Measurements from ENCODE around the gene DCANP1. TPM values are rescaled to one million over a fixed set of nuclear protein-coding genes. Genes with fewer than 3 reads are reported as not detected.

DCANP1 gene
- total and polyA plus RNA-seq, 2 of the 13 experiments (the other 11 are each of a cell fraction or from before 2014, with no cell fraction given) = not detected

- ATAC-seq (no peak), DNase-seq (ENCODE audit: low spot score) (no peak), FAIRE-seq (no peak)
- ChIA-PET CTCF (ENCODE audit: low intra/inter-chr PET ratio, low total read pairs) (no interaction called here), POLR2A (no interaction called here)
- H4K20me1 ChIP-seq (ENCODE audit: insufficient read depth, low read length) = no peaks in the 10 kb centered on the region
- H3K4me2 ChIP-seq (ENCODE audit: low read depth, low read length) = no peak overlapping the region
- H3K79me2 ChIP-seq (ENCODE audit: insufficient read depth, low read length) = no peaks in the 10 kb centered on the region
- no TSS peak for BruUV-seq (replicated peaks)
- intact Hi-C loops (cut with micrococcal nuclease; ENCODE audit: unreplicated experiment) (loop anchor here (10.0 kb wide), 1 partner anchor 114 kb away; no protein-coding TSS in a partner anchor), in situ Hi-C loops (cut with HindIII; ENCODE audit: extremely low pct_ligation_motif_present, low pct_unique_long_range_greater_than_20kb) (no loop called here)
- no peak overlapping the region for H3K9ac ChIP-seq (ENCODE audit: insufficient read depth, low read depth, low read length)
- H3K27me3 ChIP-seq (ENCODE audit: control insufficient read depth in 1 of 2, insufficient read depth in 2 of 2, low read length in 2 of 2) = peaks cover 3 to 40% of the 10 kb centered on the region in 2 experiments; a peak in 4 of 5 replicates
- no peak overlapping the region for H3K27ac ChIP-seq (ENCODE audit: extremely low read length, insufficient read depth, low read length)
- no peak overlapping the region for H3K4me3 ChIP-seq (replicated peaks in 1 of 3; ENCODE audit: insufficient read depth in 1 of 3, low read depth in 2 of 3, low read length in 3 of 3)
- no peaks in the 10 kb centered on the region for H3K36me3 ChIP-seq (replicated peaks in 1 of 2; ENCODE audit: control insufficient read depth in 1 of 2, insufficient read depth in 2 of 2, low read length in 2 of 2)
- peaks cover 46% of the 10 kb centered on the region for H3K4me1 ChIP-seq (ENCODE audit: insufficient read depth, low read length)
- H3K9me3 ChIP-seq (ENCODE audit: low read length) = no peaks in the 10 kb centered on the region
- no peak overlapping the region for H2AFZ ChIP-seq (ENCODE audit: low read length)
- TF ChIP-seq ZNF30 (CRISPR knock-in tag; IDR thresholded peaks at IDR 0.05) (no peak), MTF1 (CRISPR knock-in tag; IDR thresholded peaks at IDR 0.05) (no peak), ZNF775 (CRISPR knock-in tag; IDR thresholded peaks at IDR 0.05; ENCODE audit: borderline replicate concordance) (no peak)
- WGBS (ENCODE audit: low lambda C conversion rate) = 72% methylated on average over 6 of the region's 10 CpGs
Observed at GRCh38 chr5:135438636-135439221, 8.4 kb downstream of the DCANP1 start.

GRCh38 chr5:135437796-135438560 is 9.2 kb downstream of the DCANP1 start:
- peak; percentile 32 for ATAC-seq
- BruUV-seq (replicated peaks) = no TSS peak
- in situ Hi-C loops (cut with HindIII; ENCODE audit: extremely low pct_ligation_motif_present, low pct_unique_long_range_greater_than_20kb) (no loop called here), intact Hi-C loops (cut with micrococcal nuclease; ENCODE audit: unreplicated experiment) (loop anchor here (10.0 kb wide), 1 partner anchor 113 kb away; no protein-coding TSS in a partner anchor)
- H3K27me3 ChIP-seq (ENCODE audit: control insufficient read depth in 1 of 2, insufficient read depth in 2 of 2, low read length in 2 of 2) = peaks cover 3 to 33% of the 10 kb centered on the region in 2 experiments; a peak in 4 of 5 replicates
- peaks cover 51% of the 10 kb centered on the region for H3K4me1 ChIP-seq (ENCODE audit: insufficient read depth, low read length)
- H2AFZ ChIP-seq (ENCODE audit: low read length) = no peak overlapping the region
- no peaks in the 10 kb centered on the region for H4K20me1 ChIP-seq (ENCODE audit: insufficient read depth, low read length)
- no peak overlapping the region for H3K9ac ChIP-seq (ENCODE audit: insufficient read depth, low read depth, low read length)
- POLR2A ChIA-PET = no interaction called here
- no peak overlapping the region for H3K4me3 ChIP-seq (replicated peaks in 1 of 3; ENCODE audit: insufficient read depth in 1 of 3, low read depth in 2 of 3, low read length in 3 of 3)
- H3K79me2 ChIP-seq (ENCODE audit: insufficient read depth, low read length) = no peaks in the 10 kb centered on the region
- H3K27ac ChIP-seq (ENCODE audit: extremely low read length, insufficient read depth, low read length) = no peak overlapping the region
- H3K4me2 ChIP-seq (ENCODE audit: low read depth, low read length) = peak overlapping the region; percentile 26; the same call in 1 of the 2 replicates
- H3K36me3 ChIP-seq (replicated peaks in 1 of 2; ENCODE audit: control insufficient read depth in 1 of 2, insufficient read depth in 2 of 2, low read length in 2 of 2) = no peaks in the 10 kb centered on the region
- peak; percentile 34 for DNase-seq (ENCODE audit: low spot score)
- CTCF ChIA-PET (ENCODE audit: low intra/inter-chr PET ratio, low total read pairs) = no interaction called here
- FAIRE-seq = no peak
- no peaks in the 10 kb centered on the region for H3K9me3 ChIP-seq (ENCODE audit: low read length)
- WGBS (ENCODE audit: low lambda C conversion rate) = 32% methylated on average over 5 of the region's 13 CpGs
- TF ChIP-seq RARG (CRISPR knock-in tag; IDR thresholded peaks at IDR 0.05; ENCODE audit: low read depth) = no peak
- TF ChIP-seq ZNF687 (CRISPR knock-in tag; IDR thresholded peaks at IDR 0.05) = 0 out of 2 replicates have a peak, but pooled peaks have one; percentile 23
- no peak for TF ChIP-seq SIX4 (CRISPR knock-in tag; IDR thresholded peaks at IDR 0.05)
- TF ChIP-seq SAP130 (CRISPR knock-in tag; IDR thresholded peaks at IDR 0.05; ENCODE audit: low read depth) = peak; percentile 40
- no peak for TF ChIP-seq ZNF562 (CRISPR knock-in tag; IDR thresholded peaks at IDR 0.05; ENCODE audit: borderline replicate concordance)
- TF ChIP-seq ZNF264 (CRISPR knock-in tag; IDR thresholded peaks at IDR 0.05) = no peak
- no peak for TF ChIP-seq ZNF850 (CRISPR knock-in tag; conservative IDR thresholded peaks at IDR 0.05)
- peak; percentile 88 for TF ChIP-seq MNT (IDR thresholded peaks at IDR 0.05)
- no peak for TF ChIP-seq THAP11 (CRISPR knock-in tag; IDR thresholded peaks at IDR 0.05)
- TF ChIP-seq ZNF792 (CRISPR knock-in tag; IDR thresholded peaks at IDR 0.05) = no peak

Measured in HepG2 (cell line).